Spinal cord (tissue), 10 donors: ENCODE measurements around the gene SRSF8. TPM values are rescaled to one million over a fixed set of nuclear protein-coding genes. Genes with fewer than 3 reads are reported as not detected.
A peak's percentile ranks its signal among the peaks of the same experiment; 100 is the strongest.
"Not testable (repeated sequence)": the region's sequence is repeated elsewhere in the genome, so short reads cannot be mapped to it uniquely, and the experiment has no call there.

Experiments used
- DNase-seq, 6 donors: peaks; one replicate each; pipeline versions ENCODE4 v3.0.0 to v3.0.0-alpha.2; 2013 to 2015; ENCODE audit warnings: low spot score in 6 of 6, low read depth in 4 of 6
- H3K27ac ChIP-seq: one replicate; pipeline ENCODE4 v1.5.1; 2013; ENCODE audit warnings: low read depth, low read length, control low read depth
- H3K27me3 ChIP-seq: one replicate; pipeline ENCODE4 v1.6.1; 2013; ENCODE audit warnings: low read length; ENCODE audit not compliant: control insufficient read depth, insufficient read depth
- H3K36me3 ChIP-seq: one replicate; pipeline ENCODE4 v1.6.1; 2013; ENCODE audit warnings: low read length; ENCODE audit not compliant: control insufficient read depth, insufficient read depth
- H3K4me1 ChIP-seq: one replicate; pipeline ENCODE4 v1.6.1; 2013; ENCODE audit warnings: low read length; ENCODE audit not compliant: control insufficient read depth, insufficient read depth
- H3K4me3 ChIP-seq: one replicate; pipeline ENCODE4 v1.5.1; 2013; ENCODE audit warnings: low read depth, low read length, control low read depth
- H3K9me3 ChIP-seq: one replicate; pipeline ENCODE4 v1.6.1; 2013; ENCODE audit warnings: low read length; ENCODE audit not compliant: control insufficient read depth, insufficient read depth
- WGBS: methylation state at CpG from one replicate; pipeline ENCODE4 v1.1.5; 2013; ENCODE audit warnings: missing lambda C conversion rate; ENCODE audit not compliant: insufficient coverage; 5-methylcytosine and 5-hydroxymethylcytosine counted together
- long read RNA-seq, 4 donors: transcript quantifications; one replicate each; lab custom pipeline, GENCODE V29; 2026
- polyA plus RNA-seq, 2 donors: library from polyadenylated mRNA; unstranded; fragments of 120-200 nt; gene quantifications; one replicate each; pipeline ENCODE4 v1.2.1, GENCODE V29; 2013; ENCODE audit not compliant: insufficient read length in 2 of 2
- total RNA-seq, 2 donors: library from RNA; depleted of rRNA in 1 of 2; stranded (reverse); fragments of 120-200 nt in 1 of 2; fragments of >200 nt in 1 of 2; gene quantifications; one replicate each; pipeline versions ENCODE4 v1.2.3 to v1.2.4, GENCODE V29; 2013 to 2014
- donor health status: healthy.

The SRSF8 gene
- total RNA-seq (10 to 100 TPM; 26.6 to 27.3 TPM), polyA plus RNA-seq (10 to 100 TPM; 65.0 to 79.6 TPM)
- long read RNA-seq, donor 1, full-length matches to known transcripts: 130 of 130 reads
- long read RNA-seq, donor 1, partial matches to known transcripts: 0 of 130 reads
- long read RNA-seq, donor 1, other reads (novel, unspliced or antisense): 0 of 130 reads
- long read RNA-seq, donor 2, full-length matches to known transcripts: 39 of 39 reads
- long read RNA-seq, donor 2, partial matches to known transcripts: 0 of 39 reads
- long read RNA-seq, donor 2, other reads (novel, unspliced or antisense): 0 of 39 reads
- long read RNA-seq, donor 3, full-length matches to known transcripts: 64 of 69 reads
- long read RNA-seq, donor 3, partial matches to known transcripts: 0 of 69 reads
- long read RNA-seq, donor 3, other reads (novel, unspliced or antisense): 5 of 69 reads
- long read RNA-seq, donor 4, full-length matches to known transcripts: 95 of 101 reads
- long read RNA-seq, donor 4, partial matches to known transcripts: 0 of 101 reads
- long read RNA-seq, donor 4, other reads (novel, unspliced or antisense): 6 of 101 reads

GRCh38 chr11:95066716-95067038 lies at the start of gene SRSF8:
SRSF8 (plus strand) TSS chr11:95066919; CDS start chr11:95067227, 308 bp downstream.
- H3K36me3 ChIP-seq: no peaks in the 10 kb centered on the region
- peak within 1 kb of the TSS; percentile 99 for H3K27ac ChIP-seq
- H3K27me3 ChIP-seq: no peaks in the 10 kb centered on the region
- WGBS: 0% methylated on average over 3 of the region's 4 CpGs
- H3K4me1 ChIP-seq: peaks cover 5% of the 10 kb centered on the region
- no peaks in the 10 kb centered on the region for H3K9me3 ChIP-seq
- H3K4me3 ChIP-seq: peak within 1 kb of the TSS; percentile 92
- DNase-seq: no peak

- H3K4me3 ChIP-seq, H3K36me3 ChIP-seq, H3K9me3 ChIP-seq, H3K4me1 ChIP-seq, H3K27ac ChIP-seq, H3K27me3 ChIP-seq, DNase-seq: not testable (repeated sequence)
- 92% methylated on average over 5 of the region's 5 CpGs for WGBS
These were observed 45.3 kb upstream of the SRSF8 start for GRCh38 chr11:95021468-95021867.

- Histone ChIP-seq H3K36me3 (no peaks in the 10 kb centered on the region), H3K27ac (no peak within 1 kb of the TSS), H3K9me3 (no peaks in the 10 kb centered on the region), H3K4me3 (no peak within 1 kb of the TSS), H3K4me1 (no peaks in the 10 kb centered on the region), H3K27me3 (no peaks in the 10 kb centered on the region)
- no CpG with 5 or more reads among the region's 1 CpG for WGBS
- no peak for DNase-seq
These were observed 41.8 kb upstream of the SRSF8 start, which contains the start of gene KDM4E for GRCh38 chr11:95024958-95025357. KDM4E (plus strand) TSS chr11:95025258; CDS start chr11:95025558, 300 bp downstream.

- H3K4me1 ChIP-seq, H3K36me3 ChIP-seq, H3K4me3 ChIP-seq, H3K9me3 ChIP-seq, DNase-seq, H3K27me3 ChIP-seq, H3K27ac ChIP-seq: not testable (repeated sequence)
- WGBS: no CpG with 5 or more reads among the region's 9 CpGs
These were observed 41.1 kb upstream of the SRSF8 start for GRCh38 chr11:95025594-95025993.

DNA sequence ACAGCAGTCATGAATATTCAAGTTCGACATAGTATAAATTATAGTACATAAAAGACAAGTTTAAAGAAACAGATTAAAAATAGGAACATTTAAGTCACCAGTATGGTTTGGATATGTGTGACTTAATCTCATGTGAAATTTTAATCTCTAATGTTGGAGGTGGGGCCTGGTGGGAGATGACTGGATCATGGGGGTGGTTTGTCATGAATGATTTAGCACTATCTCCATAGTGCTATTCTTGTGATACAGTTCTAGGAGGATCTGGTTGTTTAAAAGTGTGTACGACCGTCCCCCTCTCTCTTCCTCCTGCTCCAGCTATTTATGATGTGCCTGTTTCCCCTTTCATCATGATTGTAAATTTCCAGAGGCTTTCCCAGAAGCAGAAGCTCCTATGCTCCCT lies 38.4 kb upstream of the SRSF8 start:
- Histone ChIP-seq H3K36me3 (no peaks in the 10 kb centered on the region), H3K27me3 (no peaks in the 10 kb centered on the region), H3K4me1 (no peaks in the 10 kb centered on the region), H3K4me3 (no peak overlapping the region), H3K9me3 (no peaks in the 10 kb centered on the region), H3K27ac (no peak overlapping the region)
- no peak for DNase-seq
- WGBS: 80% methylated on average over 1 of the region's 3 CpGs

DNA sequence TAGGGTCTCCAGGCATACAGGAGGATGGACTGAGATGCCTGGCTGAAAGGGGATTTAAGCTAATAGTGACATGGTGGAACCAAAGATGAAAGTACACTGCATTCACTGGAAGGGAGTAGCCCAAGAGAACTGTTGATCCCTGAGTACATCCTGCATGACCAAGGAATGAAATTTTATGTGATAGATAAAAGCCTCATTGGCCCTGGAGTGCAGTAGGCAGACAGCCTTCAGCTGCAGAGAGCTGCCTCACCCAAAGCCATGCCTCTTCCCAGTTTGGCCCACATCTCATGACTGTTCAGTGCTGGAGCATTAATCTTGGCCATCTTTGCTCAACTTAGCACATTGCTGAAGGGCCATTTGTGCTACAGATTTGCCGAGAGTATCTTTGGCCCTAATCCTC lies 33.7 kb upstream of the SRSF8 start:
- Histone ChIP-seq H3K4me3 (no peak overlapping the region), H3K27me3 (no peaks in the 10 kb centered on the region), H3K27ac (no peak overlapping the region), H3K9me3 (no peaks in the 10 kb centered on the region), H3K36me3 (no peaks in the 10 kb centered on the region), H3K4me1 (peaks cover 3% of the 10 kb centered on the region)
- DNase-seq: no peak
- WGBS: 100% methylated on average over 1 of the region's 1 CpG

- Histone ChIP-seq H3K4me1 (peaks cover 3% of the 10 kb centered on the region), H3K36me3 (no peaks in the 10 kb centered on the region), H3K4me3 (no peak overlapping the region), H3K27ac (no peak overlapping the region), H3K27me3 (no peaks in the 10 kb centered on the region), H3K9me3 (no peaks in the 10 kb centered on the region)
- 100% methylated on average over 2 of the region's 2 CpGs for WGBS
- DNase-seq: no peak
These were observed 31.4 kb upstream of the SRSF8 start for GRCh38 chr11:95035316-95035715.

DNA sequence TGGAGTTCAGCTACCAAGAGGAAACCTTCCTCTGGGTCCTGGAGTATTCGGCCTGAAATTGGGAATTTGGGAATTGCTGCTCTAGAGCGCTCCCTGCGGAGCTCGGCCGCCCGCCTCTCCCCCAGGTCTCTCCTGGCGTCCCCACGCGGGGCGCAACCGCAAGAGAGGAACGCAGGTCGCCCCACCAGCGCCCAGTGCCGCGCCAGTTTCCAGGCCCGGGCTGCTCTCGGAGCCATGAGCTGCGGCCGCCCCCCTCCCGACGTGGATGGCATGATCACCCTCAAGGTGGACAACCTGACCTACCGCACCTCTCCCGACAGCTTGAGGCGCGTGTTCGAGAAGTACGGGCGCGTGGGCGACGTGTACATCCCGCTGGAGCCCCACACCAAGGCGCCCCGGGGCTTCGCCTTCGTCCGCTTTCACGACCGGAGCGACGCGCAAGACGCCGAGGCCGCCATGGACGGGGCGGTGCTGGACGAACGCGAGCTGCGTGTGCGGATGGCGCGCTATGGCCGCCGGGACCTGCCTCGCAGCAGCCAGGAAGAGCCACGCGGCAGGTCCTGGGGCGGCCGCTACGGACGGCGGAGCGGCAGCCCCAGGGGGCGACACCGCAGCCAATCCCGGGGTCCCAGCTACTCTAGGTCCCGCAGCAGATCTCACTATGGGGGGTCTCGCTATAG lies 29.2 kb upstream of the SRSF8 start:
- WGBS: 19% methylated on average over 71 of the region's 71 CpGs
- DNase-seq: peak in 2 of 6 donors; percentile 11 to 45
- not testable (repeated sequence) for H3K4me1 ChIP-seq, H3K27me3 ChIP-seq, H3K9me3 ChIP-seq, H3K36me3 ChIP-seq, H3K27ac ChIP-seq
- peak overlapping the region; percentile 33 for H3K4me3 ChIP-seq

GRCh38 chr11:95042239-95042638 lies 24.5 kb upstream of the SRSF8 start:
- Histone ChIP-seq H3K4me3 (no peak overlapping the region), H3K27me3 (peaks cover 2% of the 10 kb centered on the region), H3K36me3 (no peaks in the 10 kb centered on the region), H3K27ac (no peak overlapping the region), H3K4me1 (peaks cover 6% of the 10 kb centered on the region), H3K9me3 (no peaks in the 10 kb centered on the region)
- DNase-seq: no peak
- WGBS: no CpG with 5 or more reads among the region's 1 CpG
